Activated B cell treated with CpG ODN at 0.5 μM for 24 hours (primary cell): ENCODE measurements around the gene GRM8. TPM values are rescaled to one million over a fixed set of nuclear protein-coding genes. Genes with fewer than 3 reads are reported as not detected.

ENCODE experiments used
- ATAC-seq: fragments of 200-7000 bp; cut with Tn5 transposase; one replicate; pipeline ENCODE4 v1.10.0; 2021; ENCODE audit warnings: low read depth, mild to moderate bottlenecking, moderate library complexity
- CTCF ChIA-PET: fragments of 350-600 bp; sonication (Branson Sonifier 250); formaldehyde crosslinking; loops from one replicate; lab custom pipeline; 2021; ENCODE audit warnings: antibody characterized with exemption; lab: Charles Lee
- POLR2A ChIA-PET: fragments of 350-600 bp; sonication (Branson Sonifier 250); formaldehyde crosslinking; loops from one replicate; lab custom pipeline; 2021; ENCODE audit warnings: antibody characterized with exemption; lab: Charles Lee
- DNase-seq: peaks from one replicate; pipeline ENCODE4 v3.0.0; 2022
- H3K27ac Mint-ChIP-seq: one replicate; pipeline ENCODE4 v1.8.0; 2020; ENCODE audit warnings: mixed read lengths
- H3K27me3 Mint-ChIP-seq: one replicate; pipeline ENCODE4 v1.8.0; 2021; ENCODE audit warnings: mixed read lengths
- H3K36me3 Mint-ChIP-seq: one replicate; pipeline ENCODE4 v1.8.0; 2021; ENCODE audit warnings: low read depth, mixed read lengths
- H3K4me1 Mint-ChIP-seq: one replicate; pipeline ENCODE4 v1.8.0; 2021; ENCODE audit warnings: mixed read lengths
- H3K4me3 Mint-ChIP-seq: one replicate; pipeline ENCODE4 v1.8.0; 2020; ENCODE audit warnings: mild to moderate bottlenecking, mixed read lengths
- H3K9me3 Mint-ChIP-seq: one replicate; pipeline ENCODE4 v1.8.0; 2020; ENCODE audit warnings: mixed read lengths
- intact Hi-C: fragments of 100-400 bp; cut with micrococcal nuclease; formaldehyde crosslinking; loops from one replicate; pipeline ENCODE4 v1.15.1; 2024
- total RNA-seq: library from RNA; stranded (reverse); gene quantifications from 2 replicates; pipeline ENCODE4 v1.2.3, GENCODE V29; 2022
- TF ChIP-seq, protein P1 (sequence below): fragments of 200-600 bp; IDR thresholded peaks from one replicate; pipeline ENCODE4 v1.8.0; 2022; ENCODE audit warnings: antibody characterized with exemption, mild to moderate bottlenecking

The GRM8 gene
- total RNA-seq, 1 donor from 2014 or later, result not detected

DNA sequence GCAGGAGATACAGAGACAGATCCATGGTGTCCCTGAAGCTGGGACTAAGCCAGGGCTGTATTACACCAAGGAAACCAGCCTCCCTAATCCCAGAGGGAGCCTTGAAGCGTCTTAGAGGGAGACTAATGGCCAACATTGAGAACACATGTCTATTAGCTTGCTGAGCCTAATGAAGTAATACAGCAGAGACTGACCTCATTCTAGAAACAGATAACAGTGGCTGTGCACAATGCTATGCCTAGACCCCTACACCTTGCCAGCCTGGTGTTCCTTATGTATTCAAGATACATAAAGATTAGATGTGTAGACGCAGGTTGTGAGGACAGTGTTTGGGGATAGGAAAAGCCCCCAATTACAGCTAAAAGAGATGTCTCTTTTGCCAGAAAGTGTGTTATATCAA is 19.1 kb downstream of the GRM8 start:
- Mint-ChIP-seq H3K27me3 (peaks cover 19% of the 10 kb centered on the region), H3K9me3 (peaks cover 5% of the 10 kb centered on the region), H3K27ac (no peak overlapping the region), H3K4me1 (no peaks in the 10 kb centered on the region), H3K4me3 (no peak overlapping the region), H3K36me3 (no peaks in the 10 kb centered on the region)
- no peak for ATAC-seq
- no peak for DNase-seq
- TF ChIP-seq, protein P1, sequence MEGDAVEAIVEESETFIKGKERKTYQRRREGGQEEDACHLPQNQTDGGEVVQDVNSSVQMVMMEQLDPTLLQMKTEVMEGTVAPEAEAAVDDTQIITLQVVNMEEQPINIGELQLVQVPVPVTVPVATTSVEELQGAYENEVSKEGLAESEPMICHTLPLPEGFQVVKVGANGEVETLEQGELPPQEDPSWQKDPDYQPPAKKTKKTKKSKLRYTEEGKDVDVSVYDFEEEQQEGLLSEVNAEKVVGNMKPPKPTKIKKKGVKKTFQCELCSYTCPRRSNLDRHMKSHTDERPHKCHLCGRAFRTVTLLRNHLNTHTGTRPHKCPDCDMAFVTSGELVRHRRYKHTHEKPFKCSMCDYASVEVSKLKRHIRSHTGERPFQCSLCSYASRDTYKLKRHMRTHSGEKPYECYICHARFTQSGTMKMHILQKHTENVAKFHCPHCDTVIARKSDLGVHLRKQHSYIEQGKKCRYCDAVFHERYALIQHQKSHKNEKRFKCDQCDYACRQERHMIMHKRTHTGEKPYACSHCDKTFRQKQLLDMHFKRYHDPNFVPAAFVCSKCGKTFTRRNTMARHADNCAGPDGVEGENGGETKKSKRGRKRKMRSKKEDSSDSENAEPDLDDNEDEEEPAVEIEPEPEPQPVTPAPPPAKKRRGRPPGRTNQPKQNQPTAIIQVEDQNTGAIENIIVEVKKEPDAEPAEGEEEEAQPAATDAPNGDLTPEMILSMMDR, result no peak
- ChIA-PET CTCF (no interaction called here), POLR2A (no interaction called here)
- intact Hi-C loops, result no loop called here

DNA sequence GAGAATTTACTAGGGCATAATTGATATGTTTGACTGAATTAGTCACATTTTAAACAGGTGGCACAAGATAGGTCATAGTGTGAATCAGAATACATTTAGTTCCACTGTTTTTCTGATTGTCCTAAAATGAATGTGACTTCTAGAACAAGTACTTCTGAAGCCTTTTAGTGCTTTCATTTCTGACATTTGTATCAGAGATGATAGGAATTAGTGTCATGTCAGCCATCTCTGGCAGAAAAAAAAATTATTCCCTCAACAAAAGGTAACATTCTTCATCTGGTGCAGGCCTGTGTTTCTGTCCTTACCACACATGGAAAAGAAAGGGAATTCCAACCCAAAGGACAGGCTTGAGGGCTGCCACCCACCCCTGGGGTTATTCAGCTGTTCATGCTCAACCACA is 21.3 kb downstream of the GRM8 start:
- no peak for ATAC-seq
- H3K4me3 Mint-ChIP-seq, result no peak overlapping the region
- H3K36me3 Mint-ChIP-seq, result no peaks in the 10 kb centered on the region
- peaks cover 2% of the 10 kb centered on the region for H3K9me3 Mint-ChIP-seq
- peaks cover 24% of the 10 kb centered on the region for H3K27me3 Mint-ChIP-seq
- ChIA-PET CTCF (no interaction called here), POLR2A (no interaction called here)
- no peak overlapping the region for H3K27ac Mint-ChIP-seq
- intact Hi-C loops, result no loop called here
- TF ChIP-seq, protein P1, result no peak
- H3K4me1 Mint-ChIP-seq, result no peaks in the 10 kb centered on the region
- no peak for DNase-seq

DNA sequence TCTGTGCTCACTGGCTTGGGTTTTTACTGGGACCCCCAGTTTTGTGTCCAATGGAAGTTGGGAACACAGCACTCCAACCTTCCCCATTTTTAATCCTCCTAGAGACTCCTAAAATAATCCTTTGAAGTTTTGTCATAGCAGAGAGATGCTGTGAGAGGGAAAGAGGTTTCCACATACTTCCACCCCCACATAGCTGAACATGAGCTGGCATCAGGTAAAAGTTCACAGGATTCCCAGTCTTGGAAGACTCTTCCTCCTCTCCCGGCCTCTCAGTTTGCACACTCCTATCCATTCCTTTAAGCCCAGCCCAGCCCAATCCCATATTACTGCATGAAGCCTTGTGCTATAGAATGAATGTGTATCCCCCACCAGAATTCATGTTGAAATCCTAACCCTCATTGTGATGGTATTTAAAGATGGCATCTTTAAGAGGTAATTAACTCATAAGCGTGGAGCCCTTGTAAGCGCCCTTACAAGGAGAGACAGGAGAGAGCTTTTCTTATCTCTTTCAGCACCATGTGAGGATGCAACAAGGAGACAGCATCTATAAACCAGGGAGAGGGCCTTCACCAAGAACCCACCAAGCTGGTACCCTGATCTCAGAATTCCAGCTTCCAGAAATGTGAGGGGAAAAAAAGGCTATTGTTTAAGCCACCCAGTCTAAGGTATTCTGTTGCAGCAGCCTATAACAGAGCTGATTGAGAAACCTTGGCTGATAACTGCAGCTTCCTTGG is 22.4 kb downstream of the GRM8 start:
- no peak overlapping the region for H3K4me3 Mint-ChIP-seq
- intact Hi-C loops, result no loop called here
- ATAC-seq, result no peak
- ChIA-PET POLR2A (no interaction called here), CTCF (no interaction called here)
- no peaks in the 10 kb centered on the region for H3K9me3 Mint-ChIP-seq
- H3K4me1 Mint-ChIP-seq, result no peaks in the 10 kb centered on the region
- TF ChIP-seq, protein P1, result no peak
- no peaks in the 10 kb centered on the region for H3K36me3 Mint-ChIP-seq
- no peak for DNase-seq
- no peak overlapping the region for H3K27ac Mint-ChIP-seq
- H3K27me3 Mint-ChIP-seq, result peaks cover 22% of the 10 kb centered on the region

- CTCF ChIA-PET, result no interaction called here
- Mint-ChIP-seq H3K36me3 (no peaks in the 10 kb centered on the region), H3K27ac (no peak overlapping the region), H3K4me1 (no peaks in the 10 kb centered on the region), H3K4me3 (no peak overlapping the region), H3K27me3 (peaks cover 13% of the 10 kb centered on the region), H3K9me3 (no peaks in the 10 kb centered on the region)
- no peak for ATAC-seq
- intact Hi-C loops, result no loop called here
- no peak for DNase-seq
- POLR2A ChIA-PET, result no interaction called here
- TF ChIP-seq, protein P1, result no peak
These were observed 25.9 kb downstream of the GRM8 start for GRCh38 chr7:127226685-127227374.

- DNase-seq (no peak), ATAC-seq (no peak)
- POLR2A ChIA-PET, result no interaction called here
- CTCF ChIA-PET, result no interaction called here
- Mint-ChIP-seq H3K36me3 (no peaks in the 10 kb centered on the region), H3K4me3 (no peak overlapping the region), H3K9me3 (no peaks in the 10 kb centered on the region), H3K27ac (no peak overlapping the region), H3K27me3 (peaks cover 2% of the 10 kb centered on the region), H3K4me1 (no peaks in the 10 kb centered on the region)
- intact Hi-C loops, result no loop called here
- TF ChIP-seq, protein P1, result no peak
These were observed 31.0 kb downstream of the GRM8 start for GRCh38 chr7:127221731-127222130.
